Measurements from ENCODE around the gene MAN1B1.

The MAN1B1 gene

GRCh38 chr9:137069508-137070091, 17.2 kb upstream of the MAN1B1 start:
- DNase-seq = no peak

DNA sequence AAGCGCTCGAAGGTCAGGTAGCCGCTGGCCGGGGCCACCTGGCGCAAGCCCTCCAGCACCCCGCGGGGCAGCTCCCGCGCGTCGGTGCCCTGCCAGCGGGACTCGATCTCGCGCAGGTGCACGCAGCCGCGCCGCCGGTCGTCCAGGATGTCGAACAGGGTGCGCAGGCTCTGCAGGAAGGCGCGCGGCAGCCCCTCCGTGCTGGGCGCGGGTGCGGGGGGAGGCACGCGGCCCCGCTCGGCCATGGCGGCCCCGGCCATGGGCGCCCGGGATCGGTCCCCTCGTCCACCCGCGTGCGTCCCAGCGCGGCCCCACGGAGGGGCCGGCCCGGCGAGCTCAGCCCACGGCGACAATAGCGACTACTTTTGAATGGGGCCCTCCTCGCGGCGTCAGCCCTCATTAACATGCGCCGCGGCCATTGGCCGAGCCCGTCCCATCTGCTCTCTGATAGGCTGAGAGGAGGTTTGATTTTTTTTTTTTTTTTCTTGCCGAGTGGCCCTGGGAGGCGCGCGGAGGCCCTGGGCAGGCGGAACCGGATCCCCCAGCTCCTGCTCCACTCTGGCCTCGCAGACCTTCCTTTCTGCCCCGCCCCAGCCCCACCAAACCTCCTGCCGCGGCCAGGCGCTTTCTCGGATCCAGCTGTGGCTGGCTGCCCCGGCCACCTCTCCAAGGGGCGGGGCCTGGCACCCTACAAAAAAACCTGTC, 16.4 kb upstream of the MAN1B1 start, which contains the start of gene SAPCD2:
Gene SAPCD2, minus strand, starts transcription at position 357 of the 705 bp plus-strand sequence. Its CDS starts 97 bp downstream, at position 260.
- peak; percentile 91 for DNase-seq

DNA sequence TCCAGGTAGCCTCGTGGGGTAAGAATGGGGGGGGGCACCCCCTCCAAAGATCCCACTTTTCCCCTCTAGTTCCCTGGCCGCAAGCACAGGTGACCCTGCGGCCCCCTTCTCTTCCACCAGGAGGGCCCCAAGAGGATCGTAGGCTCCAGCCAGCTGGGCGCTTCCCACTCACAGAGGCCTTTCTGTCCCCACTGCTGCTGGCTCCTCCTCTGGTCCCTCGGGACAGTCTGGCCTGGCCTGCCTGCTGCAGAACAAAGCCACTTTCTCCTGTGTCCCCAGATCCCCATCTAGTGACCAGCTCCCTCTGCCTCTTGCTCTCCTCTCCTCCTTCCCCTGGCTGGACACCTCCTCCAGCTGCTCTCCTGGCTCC, 15.9 kb upstream of the MAN1B1 start:
- DNase-seq = no peak

GRCh38 chr9:137071282-137071681, 15.5 kb upstream of the MAN1B1 start:
- DNase-seq = no peak

DNA sequence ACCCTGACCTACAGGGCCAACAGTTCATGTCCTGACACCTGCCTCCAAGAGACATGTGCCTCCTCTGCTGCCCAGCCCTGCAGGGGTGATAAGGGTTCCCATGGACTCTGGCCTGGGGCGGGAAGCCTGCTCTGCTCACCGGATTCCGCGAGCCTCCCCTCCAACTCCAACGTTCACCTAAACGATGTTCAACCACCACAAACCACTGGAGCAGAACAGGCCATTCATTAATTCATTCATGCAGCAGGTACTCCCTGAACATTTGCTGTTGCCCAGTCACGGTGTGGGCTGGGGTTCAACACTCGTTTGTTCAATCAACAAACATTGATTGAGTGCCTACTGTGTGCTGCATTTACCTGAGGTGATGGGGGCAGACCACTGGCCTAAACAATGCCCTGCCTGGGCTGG, 12.8 kb upstream of the MAN1B1 start:
- no peak for DNase-seq

DNA sequence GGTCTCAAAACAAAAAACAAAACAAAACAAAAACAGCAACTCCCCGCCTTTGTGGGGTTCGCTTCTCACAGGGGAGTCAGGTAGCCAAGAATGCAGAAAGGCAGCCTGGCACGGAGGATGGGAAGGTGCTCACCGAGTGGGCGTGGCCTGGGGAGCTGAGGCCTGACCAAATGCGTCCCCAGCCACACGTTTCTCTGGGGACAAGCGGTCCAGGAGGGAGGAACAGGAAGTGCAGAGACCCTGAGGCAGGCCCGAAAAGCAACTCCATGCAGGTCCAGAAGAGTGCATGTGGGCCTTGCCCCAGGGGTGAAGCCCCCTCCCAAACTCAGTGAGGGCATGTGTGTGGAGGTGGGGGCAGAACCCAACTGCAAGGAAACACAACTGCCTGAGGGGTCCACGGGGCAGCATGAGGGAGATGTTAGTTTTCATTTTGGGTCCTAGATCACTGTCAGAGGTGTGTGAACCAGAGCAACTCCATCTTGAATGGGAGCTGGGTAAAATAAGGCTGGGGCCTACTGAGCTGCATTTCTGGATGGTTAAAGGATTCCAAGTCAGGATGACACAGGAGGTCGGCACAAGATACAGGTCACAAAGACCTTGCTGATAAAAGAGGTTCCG, 12.0 kb upstream of the MAN1B1 start:
- DNase-seq = no peak

DNA sequence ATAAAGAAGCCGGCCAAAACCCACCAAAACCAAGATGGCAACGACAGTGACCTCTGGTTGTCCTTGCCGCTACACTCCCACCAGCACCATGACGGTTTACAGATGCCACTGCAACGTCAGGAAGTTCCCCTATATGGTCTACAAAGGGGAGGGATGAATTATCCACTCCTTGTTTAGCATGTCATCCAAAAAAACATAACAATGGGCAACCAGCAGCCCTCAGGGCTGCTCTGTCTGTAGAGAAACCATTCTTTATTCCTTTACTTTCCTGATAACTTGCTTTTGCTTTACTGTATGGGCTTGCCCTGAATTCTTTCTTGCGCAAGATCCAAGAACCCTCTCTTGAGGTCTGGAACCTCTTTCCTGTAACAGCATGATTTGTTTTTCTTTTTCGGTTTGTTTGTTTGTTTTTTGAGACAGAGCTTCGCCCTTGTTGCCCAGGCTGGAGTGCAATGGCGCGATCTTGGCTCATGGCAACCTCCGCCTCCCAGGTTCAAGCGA, 11.5 kb upstream of the MAN1B1 start:
- DNase-seq = no peak

DNA sequence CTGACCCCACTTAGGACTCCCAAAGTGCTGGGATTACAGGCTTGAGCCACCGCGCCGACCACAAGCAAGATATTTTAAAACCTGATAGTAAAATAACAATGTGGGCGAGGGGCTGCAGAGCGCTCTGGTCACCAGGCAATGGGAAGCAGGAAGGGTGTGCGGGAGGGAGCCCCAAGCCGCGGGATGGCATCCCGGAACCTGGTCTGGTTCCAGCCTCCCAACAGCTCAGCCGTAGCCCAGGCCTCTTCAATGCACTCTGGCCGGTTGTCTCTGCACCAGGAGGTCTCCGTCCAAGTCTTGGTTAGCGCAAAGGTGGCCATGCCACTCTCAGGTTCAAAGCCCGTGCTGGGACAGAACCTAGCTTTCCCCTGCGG, 10.2 kb upstream of the MAN1B1 start:
- no peak for DNase-seq

DNA sequence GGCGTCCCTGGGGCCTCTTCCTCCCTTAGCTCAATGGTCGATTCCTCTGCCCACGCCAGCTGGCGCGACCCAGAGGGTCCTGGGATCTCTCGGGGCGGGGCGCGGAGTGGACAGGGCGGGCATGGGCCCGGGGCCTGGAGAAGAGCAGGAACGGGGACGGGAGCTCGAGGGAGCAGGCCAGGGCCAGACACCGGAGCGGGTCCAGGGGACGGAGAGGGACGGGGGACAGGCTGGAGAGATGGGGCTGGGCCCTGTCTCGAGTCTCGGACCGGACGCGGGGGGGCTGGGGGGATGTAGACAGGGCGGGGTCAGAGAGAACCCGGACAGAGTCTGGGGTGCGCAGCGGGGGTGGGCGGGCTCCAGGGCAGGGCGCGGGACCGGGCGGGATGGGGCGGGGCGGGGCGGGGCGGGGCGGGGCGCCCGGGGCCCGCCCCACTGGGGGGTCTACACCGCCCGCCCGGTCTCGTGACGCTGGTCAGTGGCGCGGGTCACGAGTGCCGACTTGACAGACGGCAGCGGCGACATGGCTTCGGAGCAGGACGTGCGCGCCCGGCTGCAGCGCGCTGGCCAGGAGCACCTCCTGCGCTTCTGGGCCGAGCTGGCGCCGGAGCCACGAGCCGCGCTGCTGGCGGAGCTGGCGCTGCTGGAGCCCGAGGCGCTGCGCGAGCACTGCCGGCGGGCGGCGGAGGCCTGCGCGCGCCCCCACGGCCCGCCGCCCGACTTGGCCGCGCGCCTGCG, 9.6 kb upstream of the MAN1B1 start, which contains the start of gene UAP1L1:
Gene UAP1L1, plus strand, starts transcription at position 508 of the 738 bp plus-strand sequence. Its CDS starts 16 bp downstream, at position 524.
- peak; percentile 68 for DNase-seq

DNA sequence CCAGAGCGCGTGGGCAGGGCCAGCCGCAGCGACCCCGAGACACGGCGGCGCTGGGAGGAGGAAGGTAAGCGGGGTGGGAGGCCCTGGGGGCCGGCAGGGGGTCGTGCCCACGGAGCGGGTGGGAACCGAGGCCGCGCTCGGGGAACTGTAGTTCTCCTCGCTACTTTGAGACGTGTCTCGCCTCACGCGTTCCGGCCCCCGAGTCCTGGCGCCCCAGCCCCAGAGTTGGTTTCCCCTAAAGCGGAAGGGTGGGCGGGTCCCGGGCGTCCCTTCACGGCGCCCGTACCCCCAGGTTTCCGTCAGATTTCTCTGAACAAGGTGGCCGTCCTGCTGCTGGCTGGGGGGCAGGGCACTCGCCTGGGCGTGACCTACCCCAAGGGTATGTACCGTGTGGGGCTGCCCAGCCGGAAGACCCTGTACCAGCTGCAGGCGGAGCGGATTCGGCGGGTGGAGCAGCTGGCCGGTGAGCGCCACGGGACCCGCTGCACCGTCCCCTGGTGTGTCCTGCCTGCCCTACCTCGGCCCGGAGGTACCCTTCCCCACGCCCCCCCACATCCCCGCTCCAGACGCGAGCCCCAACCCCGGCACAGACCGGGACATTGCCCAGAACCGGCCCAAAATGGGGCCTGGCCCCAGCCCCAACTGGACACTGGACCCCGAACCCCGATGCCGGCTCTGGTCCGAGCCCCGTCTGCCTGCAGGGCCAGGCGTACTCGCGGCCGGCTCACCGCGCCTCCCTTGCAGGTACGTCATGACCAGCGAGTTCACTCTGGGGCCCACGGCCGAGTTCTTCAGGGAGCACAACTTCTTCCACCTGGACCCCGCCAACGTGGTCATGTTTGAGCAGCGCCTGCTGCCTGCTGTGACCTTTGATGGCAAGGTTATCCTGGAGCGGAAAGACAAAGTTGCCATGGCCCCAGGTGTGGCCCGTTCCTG, 8.8 kb upstream of the MAN1B1 start:
- DNase-seq = peak; percentile 56

DNA sequence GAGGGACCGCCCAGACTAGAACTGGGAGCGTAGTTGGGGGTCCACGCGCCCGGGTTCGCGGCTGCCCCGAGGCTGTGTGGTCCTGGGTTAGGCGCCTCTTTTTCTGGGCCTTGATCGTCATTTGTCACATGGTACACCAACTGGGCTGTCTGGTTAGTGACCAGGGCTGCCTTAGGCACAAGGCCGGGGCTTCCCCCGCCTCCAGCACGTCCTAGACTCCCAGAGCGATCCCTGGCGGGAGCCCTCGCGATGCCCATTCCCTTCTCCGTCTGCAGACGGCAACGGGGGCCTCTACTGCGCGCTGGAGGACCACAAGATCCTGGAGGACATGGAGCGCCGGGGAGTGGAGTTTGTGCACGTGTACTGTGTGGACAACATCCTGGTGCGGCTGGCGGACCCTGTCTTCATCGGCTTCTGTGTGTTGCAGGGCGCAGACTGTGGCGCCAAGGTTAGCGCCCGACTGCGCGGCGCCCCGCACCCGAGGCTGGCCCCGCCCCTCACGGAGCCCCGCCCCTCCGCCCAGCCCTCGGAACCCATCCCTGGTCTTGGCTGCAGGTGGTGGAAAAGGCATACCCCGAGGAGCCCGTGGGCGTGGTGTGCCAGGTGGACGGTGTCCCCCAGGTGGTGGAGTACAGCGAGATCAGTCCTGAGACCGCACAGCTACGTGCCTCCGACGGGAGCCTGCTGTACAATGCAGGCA, 7.9 kb upstream of the MAN1B1 start:
- DNase-seq = no peak

DNA sequence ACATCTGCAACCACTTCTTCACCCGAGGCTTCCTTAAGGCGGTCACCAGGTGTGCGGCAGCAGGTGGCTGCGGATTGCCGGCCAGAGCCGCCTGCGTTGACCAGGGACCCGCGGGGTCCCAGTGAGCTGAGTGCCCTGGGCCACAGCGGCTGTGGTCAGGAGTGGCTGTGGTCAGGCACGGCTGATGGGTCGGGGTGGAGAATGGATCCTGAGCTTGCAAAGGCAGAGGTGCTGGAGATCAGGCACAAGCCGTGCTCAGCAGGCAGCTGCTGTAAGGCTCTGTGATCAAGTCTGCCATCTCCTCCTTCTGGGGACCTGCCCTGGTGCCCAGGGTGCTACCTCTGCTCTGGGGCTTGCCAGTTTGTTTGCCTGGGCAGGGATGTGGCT, 7.4 kb upstream of the MAN1B1 start:
- no peak for DNase-seq

DNA sequence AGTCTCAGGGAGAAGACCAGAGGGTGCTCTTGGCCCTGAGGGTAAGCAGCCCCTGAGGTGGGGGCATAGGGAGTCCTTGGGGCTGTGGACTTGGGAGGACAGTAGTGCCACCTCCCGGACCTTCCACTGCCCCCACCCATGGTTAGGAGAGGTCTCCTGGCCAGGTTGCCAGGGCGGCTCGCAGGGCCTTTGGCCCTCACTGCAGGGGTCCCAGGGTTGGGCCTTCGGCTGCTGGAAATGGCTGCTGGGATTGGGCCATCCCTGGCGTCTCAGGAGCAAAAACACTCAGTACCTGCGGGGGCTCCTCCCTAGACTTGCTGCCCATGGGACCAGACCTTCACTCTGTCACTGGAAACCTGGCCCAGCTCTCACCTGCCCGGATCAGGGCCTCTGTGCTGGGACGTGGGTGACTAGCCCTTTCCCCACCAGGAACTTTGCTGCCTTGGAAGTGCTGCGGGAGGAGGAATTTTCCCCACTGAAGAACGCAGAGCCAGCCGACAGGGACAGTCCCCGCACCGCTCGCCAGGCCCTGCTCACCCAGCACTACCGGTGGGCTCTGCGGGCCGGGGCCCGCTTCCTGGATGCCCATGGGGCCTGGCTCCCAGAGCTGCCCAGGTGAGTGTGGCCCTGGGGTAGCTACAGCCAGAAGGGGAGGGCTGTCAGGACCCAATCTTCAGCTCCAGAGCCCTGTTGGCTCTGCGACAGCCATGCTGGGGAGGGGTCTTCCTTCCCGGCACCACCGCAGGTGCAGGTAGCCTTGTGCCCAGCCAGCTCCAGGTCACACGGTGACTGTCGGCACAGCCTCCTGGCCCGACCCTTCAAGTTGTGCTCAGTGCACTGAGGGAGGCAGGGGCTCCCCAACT, 6.3 kb upstream of the MAN1B1 start:
- no peak for DNase-seq

DNA sequence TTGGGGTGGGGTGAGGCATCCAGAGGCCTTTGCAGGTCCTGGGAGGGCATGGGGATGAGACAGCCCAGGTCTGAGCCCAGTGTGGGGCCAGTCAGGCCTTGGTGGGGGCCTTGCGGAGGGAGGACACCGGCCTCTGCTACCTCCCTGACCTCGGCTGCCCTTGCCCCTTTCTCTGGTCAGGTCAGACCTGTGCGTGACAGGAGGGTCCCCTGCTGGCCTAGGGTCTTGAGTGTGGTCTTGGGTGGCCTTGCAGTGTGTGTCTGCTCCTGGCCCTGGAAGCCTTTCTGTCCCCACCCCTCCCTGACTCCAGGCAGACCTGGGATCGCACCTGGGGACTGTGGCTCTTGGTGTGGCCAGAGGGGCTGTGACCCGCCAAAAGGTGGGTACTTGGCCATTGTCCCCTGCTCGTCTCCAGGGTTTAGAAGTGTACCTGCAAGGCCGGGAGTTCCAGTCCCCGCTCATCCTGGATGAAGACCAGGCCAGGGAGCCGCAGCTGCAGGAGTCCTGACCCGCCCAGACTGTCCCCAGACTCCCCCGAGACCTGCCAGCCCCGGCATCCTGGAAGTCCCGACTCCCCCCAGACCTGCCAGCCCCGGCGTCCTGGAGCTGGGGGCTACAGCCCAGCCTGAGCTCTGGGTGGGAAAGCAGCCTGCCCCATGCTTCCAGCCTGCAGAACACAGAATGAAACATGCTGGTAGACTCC, 4.4 kb upstream of the MAN1B1 start:
- no peak for DNase-seq

DNA sequence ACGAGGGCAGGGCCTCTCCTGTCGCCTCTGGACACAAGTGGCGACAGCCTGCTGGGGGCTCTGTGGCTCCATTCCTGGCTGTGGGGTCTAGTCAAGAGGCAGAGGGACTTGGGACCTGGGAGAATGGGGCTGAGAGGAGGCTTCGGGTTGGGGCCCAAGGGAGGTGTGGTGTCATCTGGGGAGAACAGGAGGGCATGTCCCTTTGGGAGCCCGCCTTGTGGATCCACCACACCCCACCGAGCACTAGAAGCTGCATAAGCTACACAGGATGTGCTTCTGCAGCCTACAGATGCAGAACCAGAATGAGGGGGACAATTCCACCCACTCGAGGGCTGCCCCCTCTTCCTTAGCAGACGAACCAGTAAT, 3.9 kb upstream of the MAN1B1 start:
- DNase-seq = no peak

DNA sequence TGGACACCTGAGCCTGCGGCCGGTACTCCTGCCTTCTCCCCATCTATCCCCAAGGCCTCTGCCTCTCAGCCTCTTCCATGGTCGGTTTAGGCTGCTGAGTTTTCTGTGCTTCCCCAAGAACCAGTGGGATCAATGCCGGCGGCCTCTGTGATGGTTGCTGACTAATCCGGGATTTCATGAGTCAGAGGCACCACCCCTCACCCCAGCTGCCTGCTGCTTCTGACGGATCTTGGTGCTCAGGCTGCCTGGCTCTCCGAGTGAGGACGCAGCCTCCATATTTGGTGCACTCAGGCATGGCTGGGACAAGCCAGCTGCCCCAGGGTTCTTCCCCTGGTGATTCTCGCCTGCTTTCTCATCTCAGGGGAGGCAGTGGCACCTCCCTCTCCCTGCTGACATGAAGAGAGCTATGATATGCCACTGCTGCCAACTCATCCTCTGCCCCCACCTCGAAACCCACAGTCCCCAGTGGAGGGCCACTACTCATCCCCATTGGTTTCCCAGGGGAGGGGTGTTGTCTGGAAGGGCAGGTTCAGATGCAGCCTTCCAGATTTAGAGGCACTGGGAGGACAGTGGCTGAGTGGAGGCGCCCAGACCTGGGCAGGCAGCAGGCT, 3.3 kb upstream of the MAN1B1 start:
- peak; percentile 32 for DNase-seq

DNA sequence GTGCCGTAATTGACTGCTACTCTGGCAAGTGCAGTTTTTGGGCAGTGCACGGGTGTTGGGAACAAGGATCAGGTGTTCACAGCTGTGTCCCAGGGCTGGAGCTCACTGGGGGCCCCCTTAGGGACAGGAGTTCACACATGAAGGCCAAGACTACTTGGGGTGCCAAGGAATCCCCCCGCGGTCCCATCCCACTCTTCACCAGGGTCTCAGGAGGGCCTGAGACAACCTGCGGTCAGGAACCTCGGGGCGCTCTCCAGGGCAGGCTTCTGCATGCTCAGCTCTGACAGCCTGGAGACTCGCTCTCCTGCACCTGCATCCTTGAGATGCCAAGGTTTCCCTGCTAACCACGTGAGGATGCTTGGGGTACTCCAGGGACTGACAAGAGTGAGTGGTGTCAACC, 2.3 kb upstream of the MAN1B1 start:
- no peak for DNase-seq

- peak; percentile 53 for DNase-seq
These were observed 760 bp upstream of the MAN1B1 start for GRCh38 chr9:137085920-137086530.

DNA sequence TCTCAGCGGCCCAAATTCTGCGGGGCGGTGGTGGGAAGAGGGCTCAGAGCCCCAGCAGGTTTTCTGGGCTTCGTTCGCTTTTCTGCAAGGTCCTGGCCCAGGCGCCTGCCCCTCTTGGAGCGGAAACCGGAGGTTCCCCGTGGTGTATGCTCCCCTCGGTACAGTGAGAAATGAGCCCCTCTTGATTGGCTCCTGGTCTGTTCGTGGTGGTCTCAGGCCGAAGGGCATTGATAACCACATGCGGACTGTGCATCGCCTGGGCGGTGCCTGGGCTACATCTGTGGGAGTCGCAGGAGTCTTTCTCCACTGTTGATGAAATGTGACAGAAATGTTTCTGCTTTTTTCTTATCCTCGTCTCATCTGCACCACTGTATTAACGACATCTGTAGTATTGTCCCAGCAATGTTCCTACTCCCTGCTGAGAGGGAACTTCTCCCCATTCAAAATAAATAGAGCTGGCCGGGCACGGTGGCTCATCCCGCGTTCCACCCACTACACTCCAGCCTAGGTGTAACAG, 682 bp downstream of the MAN1B1 start:
- peak; percentile 36 for DNase-seq

Data from activated CD4-positive, alpha-beta T cell treated with anti-CD3 and anti-CD28 coated beads, Interleukin-2, Interleukin-6, amounts not matched to agents 100 ng/mL and 50 ng/mL, durations not matched to agents 16 hours and 8 hours (primary cell).